Neural cell (in vitro differentiated cells): ENCODE results near the gene DEFB127. TPM values are rescaled to one million over a fixed set of nuclear protein-coding genes. Genes with fewer than 3 reads are reported as not detected.

Experiments
- H2AFZ ChIP-seq: fragments of 200-600, 300-800 bp; sonication (generic), shearing (Covaris generic); 2 replicates; pipeline ENCODE4 v1.6.0; 2014; ENCODE audit warnings: low read depth, mild to moderate bottlenecking, antibody characterized with exemption, low read length, moderate library complexity
- H3F3A ChIP-seq: fragments of 200-600 bp; shearing (Covaris generic); 2 replicates; pipeline ENCODE4 v1.6.1; 2016; ENCODE audit warnings: mild to moderate bottlenecking, moderate library complexity, mixed read lengths, antibody characterized with exemption, low read length; ENCODE audit not compliant: insufficient read depth, poor library complexity, severe bottlenecking
- H3K27ac ChIP-seq: fragments of 200-600, 300-800 bp; sonication (generic), shearing (Covaris generic); 2 replicates; pipeline ENCODE4 v1.5.1; 2014; ENCODE audit warnings: mild to moderate bottlenecking, low read length, moderate library complexity
- H3K27me3 ChIP-seq: fragments of 300-800, 200-600 bp; sonication (generic), shearing (Covaris generic); 2 replicates; pipeline ENCODE4 v1.6.0; 2014; ENCODE audit warnings: mild to moderate bottlenecking, low read depth, low read length, moderate library complexity; ENCODE audit not compliant: insufficient read depth
- H3K36me3 ChIP-seq: fragments of 300-800, 200-600 bp; sonication (generic), shearing (Covaris generic); 2 replicates; pipeline ENCODE4 v1.5.1; 2014; ENCODE audit warnings: mild to moderate bottlenecking, antibody characterized with exemption, low read length, moderate library complexity; ENCODE audit not compliant: insufficient read depth
- H3K4me2 ChIP-seq: fragments of 300-800, 200-600 bp; sonication (generic), shearing (Covaris generic); 2 replicates; pipeline ENCODE4 v1.6.0; 2014; ENCODE audit warnings: mild to moderate bottlenecking, low read length
- H3K4me3 ChIP-seq: fragments of 300-800, 200-600 bp; sonication (generic), shearing (Covaris generic); 2 replicates; pipeline ENCODE4 v1.5.1; 2014; ENCODE audit warnings: mild to moderate bottlenecking, low read length, moderate library complexity
- H3K79me2 ChIP-seq: fragments of 200-600 bp; shearing (Covaris generic); replicated peaks from 2 replicates; pipeline ENCODE4 v1.6.0; 2014; ENCODE audit warnings: mild to moderate bottlenecking, low read length, moderate library complexity; ENCODE audit not compliant: insufficient read depth
- H3K9ac ChIP-seq: fragments of 300-800, 200-600 bp; sonication (generic), shearing (Covaris generic); 2 replicates; pipeline ENCODE4 v1.6.1; 2016; ENCODE audit warnings: mild to moderate bottlenecking, low read length, mixed read lengths
- H3K9me2 ChIP-seq: fragments of 200-600 bp; shearing (Covaris generic); 2 replicates; pipeline ENCODE4 v1.6.1; 2016; ENCODE audit warnings: mild to moderate bottlenecking, low read length, mixed read lengths; ENCODE audit not compliant: insufficient read depth
- H3K9me3 ChIP-seq: fragments of 200-600, 300-800 bp; sonication (generic), shearing (Covaris generic); 2 replicates; pipeline ENCODE4 v1.6.1; 2016; ENCODE audit warnings: mild to moderate bottlenecking, mixed run types, low read length, moderate library complexity, mixed read lengths
- H4K20me1 ChIP-seq: fragments of 200-600 bp; shearing (Covaris generic); 2 replicates; pipeline ENCODE4 v1.6.1; 2016; ENCODE audit warnings: mild to moderate bottlenecking, mixed run types; ENCODE audit not compliant: insufficient read depth
- CTCF ChIP-seq: fragments of 450-650 bp; IDR thresholded peaks from 2 replicates; pipeline ENCODE4 v1.5.1; 2014; ENCODE audit warnings: antibody characterized with exemption, mild to moderate bottlenecking, moderate library complexity; ENCODE audit not compliant: poor library complexity, severe bottlenecking
- EP300 ChIP-seq: fragments of 450-650 bp; conservative IDR thresholded peaks from 2 replicates; pipeline ENCODE4 v1.6.1; 2014; ENCODE audit warnings: antibody characterized with exemption, mild to moderate bottlenecking, moderate library complexity; ENCODE audit not compliant: poor library complexity, severe bottlenecking
- EZH2 ChIP-seq: fragments of 200-600, 300-800 bp; shearing (Covaris generic), sonication (generic); IDR thresholded peaks from 2 replicates; pipeline ENCODE4 v1.6.1; 2014; ENCODE audit warnings: antibody characterized with exemption, low read length, borderline replicate concordance, mild to moderate bottlenecking; ENCODE audit not compliant: insufficient read depth, poor library complexity, severe bottlenecking
- MXI1 ChIP-seq: fragments of 450-650 bp; conservative IDR thresholded peaks from 2 replicates; pipeline ENCODE4 v1.6.1; 2014; ENCODE audit warnings: antibody characterized with exemption, mild to moderate bottlenecking; ENCODE audit not compliant: poor library complexity, severe bottlenecking
- POLR2AphosphoS5 ChIP-seq: IDR thresholded peaks from 2 replicates; pipeline ENCODE4 v1.6.1; 2012
- RAD21 ChIP-seq: fragments of 450-650 bp; conservative IDR thresholded peaks from 2 replicates; pipeline ENCODE4 v1.6.1; 2014; ENCODE audit warnings: antibody characterized with exemption, mild to moderate bottlenecking, moderate library complexity
- REST ChIP-seq: IDR thresholded peaks from 2 replicates; pipeline ENCODE4 v1.6.1; 2012; ENCODE audit warnings: borderline replicate concordance
- SMC3 ChIP-seq: fragments of 450-650 bp; conservative IDR thresholded peaks from 2 replicates; pipeline ENCODE4 v1.6.1; 2014; ENCODE audit warnings: antibody characterized with exemption, mild to moderate bottlenecking, moderate library complexity; ENCODE audit not compliant: poor library complexity
- TAF1 ChIP-seq: IDR thresholded peaks from 2 replicates; pipeline ENCODE4 v1.6.1; 2012; ENCODE audit warnings: low read depth
- polyA plus RNA-seq: library from polyadenylated mRNA; depleted of rRNA; stranded (reverse); fragments of >200 nt; gene quantifications from 2 replicates; pipeline ENCODE4 v1.2.3, GENCODE V29; 2014

The DEFB127 gene
- polyA plus RNA-seq, 1 donor from 2014 or later, result not detected

GRCh38 chr20:168876-169275 is 11.6 kb downstream of the DEFB127 start (continued):
- TF ChIP-seq CTCF, result no peak
- no peak for TF ChIP-seq SMC3

DNA sequence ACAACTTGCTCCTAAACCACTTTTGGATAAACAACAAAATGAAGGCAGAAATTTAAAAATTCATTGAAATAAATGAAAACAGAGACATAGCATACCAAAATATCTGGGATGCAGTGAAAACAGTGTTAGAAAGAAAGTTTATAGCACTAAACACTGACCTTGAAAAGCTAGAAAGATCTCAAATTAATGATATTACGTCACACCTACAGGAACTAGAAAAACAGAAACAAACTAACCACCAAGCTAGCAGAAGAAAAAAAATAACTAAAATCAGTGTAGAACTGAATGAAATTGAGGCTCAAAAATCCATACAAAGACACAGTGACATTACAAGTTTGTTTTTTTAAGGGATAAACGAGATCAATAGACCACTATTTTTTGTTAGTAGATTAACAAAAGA is 27.0 kb downstream of the DEFB127 start:
- Histone ChIP-seq H3K4me3 (no peak overlapping the region), H3K9ac (no peak overlapping the region), H3F3A (no peaks in the 10 kb centered on the region), H3K27ac (no peak overlapping the region), H4K20me1 (no peaks in the 10 kb centered on the region), H3K9me3 (peaks cover 3% of the 10 kb centered on the region), H3K36me3 (no peaks in the 10 kb centered on the region), H3K4me2 (no peak overlapping the region), H2AFZ (no peak overlapping the region), H3K9me2 (no peaks in the 10 kb centered on the region), H3K79me2 (no peaks in the 10 kb centered on the region), H3K27me3 (no peaks in the 10 kb centered on the region)
- TF ChIP-seq TAF1 (no peak), CTCF (no peak), EZH2 (no peak), POLR2AphosphoS5 (no peak), RAD21 (no peak), EP300 (no peak), SMC3 (no peak), REST (no peak), MXI1 (no peak)

- Histone ChIP-seq H3F3A (no peaks in the 10 kb centered on the region), H3K27me3 (no peaks in the 10 kb centered on the region), H3K9me2 (no peaks in the 10 kb centered on the region), H3K79me2 (no peaks in the 10 kb centered on the region), H3K27ac (no peak overlapping the region), H4K20me1 (no peaks in the 10 kb centered on the region), H3K9ac (no peak overlapping the region), H3K36me3 (no peaks in the 10 kb centered on the region), H3K9me3 (peaks cover 3% of the 10 kb centered on the region), H2AFZ (no peak overlapping the region), H3K4me3 (no peak overlapping the region), H3K4me2 (no peak overlapping the region)
- TF ChIP-seq EZH2, result no peak
- no peak for TF ChIP-seq MXI1
- TF ChIP-seq POLR2AphosphoS5, result no peak
- TF ChIP-seq EP300, result no peak
- TF ChIP-seq REST, result no peak
- no peak for TF ChIP-seq CTCF
- TF ChIP-seq RAD21, result no peak
- TF ChIP-seq SMC3, result no peak
- TF ChIP-seq TAF1, result no peak
Observed at GRCh38 chr20:187733-188132, 30.5 kb downstream of the DEFB127 start.
